HEK293T (cell line): ENCODE measurements around the gene PSMD14.

ENCODE experiments used
- ARNT ChIP-seq: fragments of 450-650 bp; IDR thresholded peaks from 2 replicates; pipeline ENCODE4 v1.6.1; 2017; ENCODE audit warnings: mild to moderate bottlenecking
- BHLHE40 ChIP-seq: fragments of 450-650 bp; IDR thresholded peaks from 2 replicates; pipeline ENCODE4 v1.6.1; 2016; ENCODE audit warnings: mild to moderate bottlenecking, moderate library complexity, borderline replicate concordance
- ELF4 ChIP-seq: fragments of 450-650 bp; IDR thresholded peaks from 2 replicates; pipeline ENCODE4 v1.6.1; 2017; ENCODE audit warnings: antibody characterized with exemption
- FOXA1 ChIP-seq: fragments of 450-650 bp; IDR thresholded peaks from 2 replicates; pipeline ENCODE4 v1.6.1; 2016; ENCODE audit warnings: mild to moderate bottlenecking
- LEF1 ChIP-seq: fragments of 450-650 bp; IDR thresholded peaks from 2 replicates; pipeline ENCODE4 v1.6.1; 2017; ENCODE audit warnings: mild to moderate bottlenecking, borderline replicate concordance
- SP1 ChIP-seq: fragments of 450-650 bp; IDR thresholded peaks from 2 replicates; pipeline ENCODE4 v1.6.1; 2017

DNA sequence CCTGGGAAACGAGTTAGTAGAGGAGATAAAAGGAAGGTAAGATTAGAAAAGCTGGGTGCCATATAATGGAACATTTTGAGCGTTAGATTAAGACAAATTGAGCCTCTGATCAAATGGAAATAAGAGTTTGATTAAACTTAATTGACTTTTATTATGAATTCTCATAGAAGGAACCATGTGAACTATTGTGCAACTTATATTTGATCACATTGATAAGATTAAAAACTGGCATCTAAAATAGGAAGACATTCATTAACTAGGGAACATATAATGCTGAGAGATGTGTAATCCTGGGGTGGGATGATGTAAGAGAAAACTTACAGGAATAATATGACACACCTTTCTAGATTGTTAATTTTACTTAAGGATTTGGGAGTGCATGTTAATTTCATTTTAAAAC, 130.4 kb downstream of the PSMD14 start:
- TF ChIP-seq ARNT (no peak), BHLHE40 (no peak), SP1 (no peak), LEF1 (no peak), FOXA1 (no peak), ELF4 (no peak)
